Right hindlimb (tissue), 1 donor: ENCODE data around the gene NLRP3.
"Not testable (repeated sequence)": the region's sequence is repeated elsewhere in the genome, so short reads cannot be mapped to it uniquely, and the experiment has no call there.

Experiments used
- DNase-seq: peaks from one replicate; pipeline ENCODE4 v3.0.0-alpha.2; 2018

Gene NLRP3

DNA sequence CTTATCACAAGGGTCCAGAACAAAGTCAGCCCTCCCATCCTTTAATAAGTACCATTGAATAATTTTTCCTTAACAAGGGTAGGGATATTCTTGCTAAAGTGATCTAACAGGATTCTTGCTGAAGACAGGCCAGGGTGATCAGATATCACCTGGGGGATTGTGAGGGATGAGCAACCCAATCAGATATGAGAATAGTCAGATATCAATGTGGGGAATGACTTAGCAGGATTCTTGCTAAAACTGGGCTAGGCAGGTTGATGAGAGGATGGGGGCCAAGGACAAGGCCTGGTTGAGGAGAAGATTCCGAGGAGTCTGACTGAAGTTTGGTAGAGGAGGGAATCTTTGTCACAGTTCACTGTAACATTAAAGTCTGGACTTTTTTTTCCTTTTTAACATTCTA lies 23.9 kb upstream of the NLRP3 start:
- DNase-seq = no peak

GRCh38 chr1:247395075-247395474 lies 20.9 kb upstream of the NLRP3 start:
- not testable (repeated sequence) for DNase-seq

DNA sequence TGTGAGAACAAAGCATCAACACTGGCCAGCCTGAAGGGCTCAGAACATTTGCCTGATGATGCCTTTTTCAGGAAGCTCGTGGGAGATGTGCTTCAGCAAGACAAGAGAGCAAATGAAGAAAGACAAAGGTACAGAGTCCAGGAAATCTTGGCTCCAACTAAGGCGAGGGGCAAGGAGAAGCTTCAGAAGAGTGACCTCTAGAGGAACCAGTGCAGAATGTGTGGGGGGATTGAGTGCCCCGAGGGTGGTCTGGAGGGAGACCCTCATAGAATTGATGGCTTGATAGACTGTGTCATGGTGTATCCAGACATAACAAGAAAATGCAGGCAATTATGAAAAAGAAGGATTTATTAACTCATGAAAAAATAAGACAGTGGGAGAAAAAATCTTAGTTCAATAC lies 15.3 kb upstream of the NLRP3 start:
- DNase-seq = no peak

DNA sequence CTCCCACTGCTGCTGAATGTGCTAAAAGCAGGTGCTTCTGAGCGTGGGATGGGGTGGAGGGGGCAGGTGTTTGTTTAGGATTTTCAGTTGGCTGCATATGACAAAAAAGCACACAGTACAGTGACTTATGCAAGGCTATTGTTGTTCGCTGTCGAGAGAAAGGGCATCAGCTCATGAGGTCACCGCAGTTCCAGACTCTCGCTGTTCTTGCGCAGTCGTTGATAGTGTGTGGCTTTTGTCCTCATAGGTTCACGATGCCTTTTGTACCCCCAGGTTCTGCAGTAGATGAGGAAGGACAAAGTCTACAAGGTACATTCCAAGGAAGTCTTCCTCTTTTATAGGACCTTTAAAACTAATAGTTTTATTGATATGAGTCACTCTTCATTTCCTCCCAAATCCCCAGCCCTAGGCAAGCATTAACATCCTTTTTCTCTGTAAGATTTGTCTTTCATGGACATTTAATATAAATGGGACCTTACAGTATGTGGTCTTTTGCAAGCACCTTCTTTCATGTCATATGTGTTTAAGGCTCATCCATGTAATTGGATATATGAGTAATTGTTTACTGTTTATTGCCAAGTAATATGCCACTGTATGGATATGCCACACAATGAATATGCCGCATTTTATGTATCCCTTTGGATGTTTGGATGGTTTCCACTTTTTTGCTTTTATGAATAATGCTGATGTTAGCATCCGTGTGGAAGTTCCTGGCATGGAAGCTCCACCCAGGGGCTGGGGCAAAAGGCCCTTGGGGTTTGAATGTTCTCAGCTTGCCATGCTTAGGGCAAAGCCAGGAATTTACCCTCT lies 14.5 kb upstream of the NLRP3 start:
- no peak for DNase-seq

- DNase-seq = no peak
Measured at GRCh38 chr1:247402120-247402675, 13.8 kb upstream of the NLRP3 start.

- DNase-seq = no peak
Measured at GRCh38 chr1:247406014-247406656, 9.8 kb upstream of the NLRP3 start.

GRCh38 chr1:247407180-247407616 lies 8.8 kb upstream of the NLRP3 start:
- no peak for DNase-seq

DNA sequence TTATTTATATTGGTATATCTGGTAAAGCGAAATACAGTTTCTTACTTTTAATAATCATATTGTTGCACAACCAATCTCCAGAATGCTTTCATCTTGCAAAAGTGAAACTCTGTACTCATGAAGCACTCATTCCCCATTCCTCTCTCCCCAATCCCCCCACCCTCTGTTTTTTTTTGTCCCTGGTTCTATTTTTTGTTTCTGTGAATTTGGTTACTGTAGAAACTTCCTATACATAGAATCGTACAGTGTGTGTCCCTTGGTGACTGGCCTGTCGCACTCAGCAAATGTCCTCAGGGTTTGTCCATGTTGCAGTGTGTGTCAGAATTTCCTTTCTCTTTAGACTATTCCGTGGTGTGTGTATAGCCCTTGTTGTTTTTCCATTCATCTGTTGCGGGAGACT lies 7.9 kb upstream of the NLRP3 start:
- no peak for DNase-seq

- no peak for DNase-seq
Measured at GRCh38 chr1:247409869-247410544, 6.0 kb upstream of the NLRP3 start.

GRCh38 chr1:247411621-247412327 lies 4.2 kb upstream of the NLRP3 start:
- no peak for DNase-seq

DNA sequence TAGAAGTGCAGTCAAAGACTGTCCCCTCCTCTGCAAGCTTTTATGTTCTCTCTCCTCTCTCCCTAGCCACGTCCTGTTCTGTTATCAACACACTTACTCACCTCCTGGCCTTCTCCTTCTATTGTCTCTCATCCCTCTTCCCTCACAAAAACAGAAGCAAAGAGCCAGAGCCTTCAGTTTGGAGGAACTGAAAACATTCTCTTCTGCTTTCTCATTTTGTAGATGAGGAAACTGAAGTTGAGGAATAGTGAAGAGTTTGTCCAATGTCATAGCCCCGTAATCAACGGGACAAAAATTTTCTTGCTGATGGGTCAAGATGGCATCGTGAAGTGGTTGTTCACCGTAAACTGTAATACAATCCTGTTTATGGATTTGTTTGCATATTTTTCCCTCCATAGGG lies 1.9 kb downstream of the NLRP3 start:
- no peak for DNase-seq

GRCh38 chr1:247419336-247419735 lies 3.4 kb downstream of the NLRP3 start:
- DNase-seq = no peak

DNA sequence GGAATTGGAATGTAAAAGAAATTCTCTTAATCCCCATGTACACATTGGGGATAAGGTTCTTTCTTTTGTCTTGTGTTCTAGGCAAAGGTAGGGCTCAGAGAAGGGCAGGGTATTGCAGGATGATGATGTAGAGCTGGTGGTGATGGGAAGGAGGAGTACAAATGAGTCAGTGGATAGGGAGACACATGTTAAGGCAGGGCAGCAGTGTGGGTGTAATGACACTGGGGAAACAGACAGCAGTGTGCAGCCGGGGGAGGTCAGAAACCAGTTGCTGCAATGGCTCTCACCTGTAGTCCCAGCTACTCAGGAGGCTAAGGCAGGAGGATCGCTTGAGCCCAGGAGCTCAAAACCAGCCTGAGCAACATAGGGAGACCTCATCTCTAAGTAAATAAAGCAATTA lies 5.1 kb downstream of the NLRP3 start:
- no peak for DNase-seq

- no peak for DNase-seq
Measured at GRCh38 chr1:247429496-247429895, 13.5 kb downstream of the NLRP3 start.

GRCh38 chr1:247430434-247430833 lies 14.5 kb downstream of the NLRP3 start:
- no peak for DNase-seq

- no peak for DNase-seq
Measured at GRCh38 chr1:247431643-247432042, 15.7 kb downstream of the NLRP3 start.

DNA sequence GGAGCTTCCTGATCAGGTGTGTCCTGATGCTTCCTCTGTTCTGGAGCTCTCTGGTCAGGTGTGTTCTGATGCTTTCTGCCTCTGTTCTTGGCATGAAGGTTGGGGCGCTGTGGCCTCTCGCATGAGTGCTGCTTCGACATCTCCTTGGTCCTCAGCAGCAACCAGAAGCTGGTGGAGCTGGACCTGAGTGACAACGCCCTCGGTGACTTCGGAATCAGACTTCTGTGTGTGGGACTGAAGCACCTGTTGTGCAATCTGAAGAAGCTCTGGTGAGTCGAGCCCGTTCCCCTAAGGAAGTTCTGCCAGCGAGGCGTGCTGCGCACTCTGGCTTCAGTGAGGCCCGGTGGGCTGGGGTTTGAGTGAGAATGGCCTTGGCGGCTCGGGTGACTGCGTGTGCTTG lies 18.0 kb downstream of the NLRP3 start:
- DNase-seq = no peak

GRCh38 chr1:247435030-247435758 lies 19.2 kb downstream of the NLRP3 start:
- no peak for DNase-seq

GRCh38 chr1:247435759-247436147 lies 19.8 kb downstream of the NLRP3 start:
- DNase-seq = no peak

DNA sequence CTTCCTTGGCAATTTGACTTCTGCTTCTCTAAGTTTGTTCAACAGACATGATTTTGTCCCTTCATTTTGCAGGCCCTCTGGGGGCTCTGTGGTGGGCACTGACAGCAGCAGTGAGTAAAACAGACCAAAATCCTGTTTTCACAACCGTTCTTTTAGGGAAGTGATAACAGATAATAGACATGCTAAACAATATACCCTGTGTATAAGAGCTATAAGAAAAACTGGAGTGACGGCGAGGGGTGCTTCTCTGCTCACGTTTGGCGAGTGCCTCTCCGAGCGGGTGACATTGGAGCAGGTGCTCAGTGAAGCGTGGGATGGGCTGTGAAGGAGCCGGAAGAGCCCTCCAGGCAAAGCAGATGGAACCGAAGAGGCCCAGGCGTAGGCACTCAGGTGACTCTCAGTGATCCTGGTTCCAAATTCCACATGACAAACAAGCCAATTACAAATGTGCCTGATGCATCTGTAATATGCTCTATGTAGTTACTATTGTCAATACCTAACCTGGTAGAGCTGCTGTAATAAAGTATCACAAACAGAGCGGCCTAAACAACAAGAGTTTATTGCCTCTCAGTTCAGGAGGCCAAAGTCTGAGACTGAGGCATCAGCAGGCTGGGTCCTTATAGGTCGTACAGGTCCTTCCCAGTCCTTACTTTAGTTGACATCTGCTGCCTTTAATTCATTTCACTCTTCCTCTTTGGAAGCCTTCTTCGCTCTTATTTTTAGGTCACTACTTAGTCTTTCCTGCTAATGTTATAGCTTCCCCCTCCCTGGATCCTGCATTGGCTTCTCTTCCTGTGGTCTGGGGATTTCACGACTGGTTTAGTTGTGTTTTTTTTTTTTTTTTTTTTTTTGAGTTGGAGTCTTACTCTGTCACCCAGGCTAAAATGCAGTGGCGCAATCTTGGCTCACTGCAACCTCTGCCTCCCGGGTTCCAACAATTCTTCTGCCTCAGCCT lies 21.9 kb downstream of the NLRP3 start:
- DNase-seq = no peak

- DNase-seq = no peak
Measured at GRCh38 chr1:247440001-247440620, 24.1 kb downstream of the NLRP3 start.
